Parathyroid adenoma (tissue), 2 donors: ENCODE measurements around the gene NOL9.

ENCODE experiments used
- H2AFZ ChIP-seq: fragments of 300-600 bp; sonication (generic); one replicate; pipeline ENCODE4 v1.7.0; 2017; ENCODE audit warnings: antibody characterized with exemption, mild to moderate bottlenecking
- H3K27ac ChIP-seq: fragments of 300-600 bp; sonication (generic); one replicate; pipeline ENCODE4 v1.7.0; 2017
- H3K27me3 ChIP-seq: fragments of 300-600 bp; sonication (generic); one replicate; pipeline ENCODE4 v1.7.0; 2017; ENCODE audit warnings: low read length; ENCODE audit not compliant: control insufficient read depth, insufficient read depth
- H3K36me3 ChIP-seq: fragments of 300-600 bp; sonication (generic); one replicate; pipeline ENCODE4 v1.7.0; 2017; ENCODE audit warnings: low read length; ENCODE audit not compliant: control insufficient read depth, insufficient read depth
- H3K4me1 ChIP-seq: fragments of 300-600 bp; sonication (generic); one replicate; pipeline ENCODE4 v1.7.0; 2017; ENCODE audit warnings: control low read depth
- H3K4me2 ChIP-seq: fragments of 300-600 bp; sonication (generic); one replicate; pipeline ENCODE4 v1.7.0; 2017; ENCODE audit warnings: low read length
- H3K4me3 ChIP-seq: fragments of 300-600 bp; sonication (generic); one replicate; pipeline ENCODE4 v1.7.0; 2017; ENCODE audit warnings: low read depth, low read length
- H3K79me2 ChIP-seq: fragments of 300-600 bp; sonication (generic); one replicate; pipeline ENCODE4 v1.7.0; 2017; ENCODE audit warnings: control low read depth
- H3K9ac ChIP-seq: fragments of 300-600 bp; sonication (generic); one replicate; pipeline ENCODE4 v1.7.0; 2017; ENCODE audit warnings: mild to moderate bottlenecking
- H3K9me3 ChIP-seq: fragments of 300-600 bp; sonication (generic); one replicate; pipeline ENCODE4 v1.7.0; 2017; ENCODE audit warnings: low read length; ENCODE audit not compliant: control insufficient read depth
- TF ChIP-seq, protein P1 (sequence below): fragments of 300-600 bp; sonication (generic); IDR thresholded peaks from one replicate; pipeline ENCODE4 v1.7.0; 2017; ENCODE audit warnings: antibody characterized with exemption, mild to moderate bottlenecking
- donor health status: primary hyperparathyroidism.

Gene NOL9

DNA sequence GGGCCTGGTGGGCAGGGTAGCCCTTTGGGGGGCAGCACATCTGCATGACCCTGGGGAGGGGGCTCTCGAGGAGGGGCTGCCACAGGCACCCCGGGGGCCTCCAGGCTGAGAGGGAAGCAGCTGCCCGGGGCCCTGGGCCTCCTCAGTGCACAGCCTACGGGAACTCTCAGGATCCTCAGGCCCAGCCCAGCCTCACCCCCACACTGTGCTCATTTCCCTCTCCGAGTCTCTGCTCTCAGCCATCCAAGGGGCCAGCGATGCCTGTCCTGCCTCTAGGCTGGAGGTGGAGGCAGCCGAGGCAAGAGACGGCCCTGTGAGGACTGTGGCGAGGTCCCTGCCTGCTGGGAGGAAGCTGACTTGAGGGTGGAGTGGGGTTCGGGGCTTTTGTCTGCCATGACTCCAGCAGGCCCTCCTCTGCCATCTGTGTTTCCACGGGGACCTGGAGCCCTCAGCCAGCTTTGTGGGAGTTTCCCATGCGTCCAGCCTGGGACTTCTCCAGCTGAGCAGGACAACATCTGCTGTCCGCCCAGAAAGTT, 55.7 kb downstream of the NOL9 start:
- peaks cover 7% of the 10 kb centered on the region for H3K4me1 ChIP-seq

DNA sequence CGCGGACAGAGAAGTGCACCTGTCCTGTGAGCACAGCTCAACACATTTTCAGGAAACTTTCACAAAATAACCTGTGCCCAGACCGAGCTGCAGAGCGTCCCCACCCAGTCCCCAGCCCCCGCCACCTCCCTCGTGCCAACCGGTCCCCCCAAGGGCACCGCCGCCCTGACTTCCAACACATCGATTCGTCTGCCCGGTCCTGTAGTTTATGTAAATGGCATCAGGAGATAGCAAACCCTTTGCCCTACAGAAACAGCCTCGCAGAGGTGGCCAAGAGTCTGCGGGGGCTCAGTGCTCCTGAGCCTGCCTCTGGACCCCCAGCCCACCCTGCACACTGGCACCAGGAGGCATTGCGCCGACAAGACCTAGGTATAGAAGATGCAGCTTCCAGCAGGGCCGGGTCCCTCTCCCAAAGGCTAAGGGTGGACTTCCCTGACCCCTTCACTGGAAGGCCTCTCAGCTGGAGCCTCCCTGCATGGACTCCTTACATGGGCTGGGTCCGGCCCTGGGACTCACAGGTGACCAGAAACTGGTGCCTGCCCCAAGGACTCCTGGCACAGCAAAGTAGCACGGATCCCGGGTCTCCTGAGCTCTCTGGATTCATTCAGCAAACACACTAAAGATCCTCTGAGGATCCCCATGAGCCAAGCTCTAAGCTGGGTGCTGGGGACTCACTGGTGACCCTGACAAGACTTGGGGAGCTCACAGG, 56.3 kb downstream of the NOL9 start:
- no peaks in the 10 kb centered on the region for H3K9me3 ChIP-seq
- H3K9ac ChIP-seq: no peak overlapping the region
- H3K4me1 ChIP-seq: peaks cover 7% of the 10 kb centered on the region

More for the DNA sequence above, 55.7 kb downstream of the NOL9 start:
- Histone ChIP-seq H3K27ac (no peak overlapping the region), H3K79me2 (no peaks in the 10 kb centered on the region), H3K9me3 (no peaks in the 10 kb centered on the region), H3K4me3 (no peak overlapping the region), H2AFZ (no peak overlapping the region), H3K4me2 (no peak overlapping the region), H3K9ac (no peak overlapping the region), H3K36me3 (no peaks in the 10 kb centered on the region), H3K27me3 (no peaks in the 10 kb centered on the region)
- TF ChIP-seq, protein P1, sequence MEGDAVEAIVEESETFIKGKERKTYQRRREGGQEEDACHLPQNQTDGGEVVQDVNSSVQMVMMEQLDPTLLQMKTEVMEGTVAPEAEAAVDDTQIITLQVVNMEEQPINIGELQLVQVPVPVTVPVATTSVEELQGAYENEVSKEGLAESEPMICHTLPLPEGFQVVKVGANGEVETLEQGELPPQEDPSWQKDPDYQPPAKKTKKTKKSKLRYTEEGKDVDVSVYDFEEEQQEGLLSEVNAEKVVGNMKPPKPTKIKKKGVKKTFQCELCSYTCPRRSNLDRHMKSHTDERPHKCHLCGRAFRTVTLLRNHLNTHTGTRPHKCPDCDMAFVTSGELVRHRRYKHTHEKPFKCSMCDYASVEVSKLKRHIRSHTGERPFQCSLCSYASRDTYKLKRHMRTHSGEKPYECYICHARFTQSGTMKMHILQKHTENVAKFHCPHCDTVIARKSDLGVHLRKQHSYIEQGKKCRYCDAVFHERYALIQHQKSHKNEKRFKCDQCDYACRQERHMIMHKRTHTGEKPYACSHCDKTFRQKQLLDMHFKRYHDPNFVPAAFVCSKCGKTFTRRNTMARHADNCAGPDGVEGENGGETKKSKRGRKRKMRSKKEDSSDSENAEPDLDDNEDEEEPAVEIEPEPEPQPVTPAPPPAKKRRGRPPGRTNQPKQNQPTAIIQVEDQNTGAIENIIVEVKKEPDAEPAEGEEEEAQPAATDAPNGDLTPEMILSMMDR: no peak

DNA sequence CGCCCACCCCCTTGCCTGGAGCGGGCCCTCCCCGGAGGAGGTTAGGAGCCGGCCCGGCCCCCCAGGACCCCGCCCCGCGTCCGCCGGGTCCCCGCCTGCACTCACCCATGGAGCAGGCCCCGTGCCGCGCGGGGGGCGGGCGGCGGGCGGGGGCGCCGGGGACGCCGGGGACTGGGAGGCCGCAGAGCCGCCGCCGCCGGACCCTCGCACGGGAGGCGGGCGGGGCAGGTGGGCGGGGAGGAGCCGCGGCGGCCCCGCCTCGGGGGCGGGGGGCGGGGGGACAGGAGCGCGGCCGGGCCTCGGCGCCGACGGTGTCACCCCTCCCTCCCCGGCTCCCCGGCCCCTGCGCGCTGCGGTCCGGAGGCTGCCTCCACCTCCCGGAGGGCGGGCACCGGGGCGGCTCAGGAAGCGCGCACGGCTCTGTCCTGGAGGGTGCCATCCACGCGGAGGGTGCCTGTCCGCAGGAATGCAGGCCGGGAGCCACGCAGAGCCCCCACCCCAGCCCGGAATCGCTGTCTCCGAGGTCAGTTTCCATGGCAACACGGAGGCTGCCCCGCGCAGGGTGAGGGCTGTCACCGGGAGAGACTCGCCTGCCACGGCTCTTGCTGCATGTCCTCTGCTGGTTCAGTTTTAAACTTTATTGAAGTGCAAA, 57.0 kb downstream of the NOL9 start:
- TF ChIP-seq, protein P1: no peak
- peaks cover 7% of the 10 kb centered on the region for H3K4me1 ChIP-seq
- H3K4me2 ChIP-seq: peak overlapping the region; percentile 93
- H3K79me2 ChIP-seq: no peaks in the 10 kb centered on the region
- no peak overlapping the region for H3K27ac ChIP-seq
- no peaks in the 10 kb centered on the region for H3K9me3 ChIP-seq
- H3K4me3 ChIP-seq: peak overlapping the region; percentile 48
- no peak overlapping the region for H3K9ac ChIP-seq
- H3K27me3 ChIP-seq: no peaks in the 10 kb centered on the region
- no peaks in the 10 kb centered on the region for H3K36me3 ChIP-seq
- H2AFZ ChIP-seq: peak overlapping the region; percentile 69

More for the DNA sequence above, 56.3 kb downstream of the NOL9 start:
- no peaks in the 10 kb centered on the region for H3K27me3 ChIP-seq
- H2AFZ ChIP-seq: peak overlapping the region; percentile 63
- peak overlapping the region; percentile 48 for H3K4me3 ChIP-seq
- H3K27ac ChIP-seq: no peak overlapping the region
- H3K4me2 ChIP-seq: peak overlapping the region; percentile 87
- H3K36me3 ChIP-seq: no peaks in the 10 kb centered on the region
- TF ChIP-seq, protein P1: no peak
- no peaks in the 10 kb centered on the region for H3K79me2 ChIP-seq

DNA sequence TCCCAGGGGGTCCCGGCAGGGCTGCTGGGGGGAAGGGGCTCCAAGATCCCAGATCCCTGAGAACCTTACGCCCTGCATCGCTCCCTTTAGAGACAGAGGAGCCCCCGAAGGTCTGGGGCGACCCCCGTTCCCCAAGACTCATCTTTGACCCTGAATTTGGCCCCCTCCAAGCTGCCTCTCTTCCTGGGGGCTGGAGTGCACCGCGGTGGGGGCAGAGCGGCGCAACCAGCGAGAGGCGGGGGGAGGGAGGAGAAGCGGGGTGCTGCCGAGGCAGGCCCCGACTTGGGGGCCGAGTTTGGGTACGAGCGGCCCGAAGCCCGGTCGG, 57.5 kb downstream of the NOL9 start:
- TF ChIP-seq, protein P1: no peak
- peak overlapping the region; percentile 54 for H3K27ac ChIP-seq
- H3K9me3 ChIP-seq: no peaks in the 10 kb centered on the region
- H3K9ac ChIP-seq: no peak overlapping the region
- H3K36me3 ChIP-seq: no peaks in the 10 kb centered on the region
- H2AFZ ChIP-seq: peak overlapping the region; percentile 69
- no peaks in the 10 kb centered on the region for H3K27me3 ChIP-seq
- H3K4me1 ChIP-seq: peaks cover 7% of the 10 kb centered on the region
- H3K4me2 ChIP-seq: peak overlapping the region; percentile 93
- no peaks in the 10 kb centered on the region for H3K79me2 ChIP-seq
- H3K4me3 ChIP-seq: peak overlapping the region; percentile 41
